Measurements from ENCODE around the gene STX12.
"Not testable (repeated sequence)": the region's sequence is repeated elsewhere in the genome, so short reads cannot be mapped to it uniquely, and the experiment has no call there.

Gene STX12

DNA sequence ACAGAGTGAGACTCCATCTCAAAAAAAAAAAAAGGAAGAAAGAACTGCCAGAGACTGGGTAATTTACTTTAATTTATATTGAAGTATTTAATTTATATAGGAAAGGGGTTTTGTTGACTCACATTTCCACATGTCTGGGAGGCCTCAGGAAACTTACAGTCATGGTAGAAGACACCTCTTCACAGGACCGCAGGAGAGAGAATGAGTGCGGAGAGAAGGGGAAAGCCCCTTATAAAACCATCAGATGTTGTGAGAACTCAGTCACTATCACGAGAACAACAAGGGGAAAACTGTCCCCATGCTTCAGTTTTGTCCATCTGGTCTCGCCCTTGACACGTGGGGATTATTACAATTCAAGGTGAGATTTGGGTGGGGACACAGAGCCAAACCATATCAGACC is 31.8 kb downstream of the STX12 start:
- Histone ChIP-seq H3K9me3 (replicated peaks in 1 of 2; ENCODE audit: control insufficient read depth in 2 of 2, insufficient read depth in 1 of 2, low read depth in 1 of 2, low read length in 2 of 2) (no peaks in the 10 kb centered on the region), H3K4me1 (ENCODE audit: control insufficient read depth in 2 of 2, insufficient read depth in 1 of 2, low read depth in 1 of 2, low read length in 2 of 2) (no peaks in the 10 kb centered on the region), H3K4me2 (ENCODE audit: insufficient read depth, low read length, poor library complexity, severe bottlenecking) (no peak overlapping the region)

DNA sequence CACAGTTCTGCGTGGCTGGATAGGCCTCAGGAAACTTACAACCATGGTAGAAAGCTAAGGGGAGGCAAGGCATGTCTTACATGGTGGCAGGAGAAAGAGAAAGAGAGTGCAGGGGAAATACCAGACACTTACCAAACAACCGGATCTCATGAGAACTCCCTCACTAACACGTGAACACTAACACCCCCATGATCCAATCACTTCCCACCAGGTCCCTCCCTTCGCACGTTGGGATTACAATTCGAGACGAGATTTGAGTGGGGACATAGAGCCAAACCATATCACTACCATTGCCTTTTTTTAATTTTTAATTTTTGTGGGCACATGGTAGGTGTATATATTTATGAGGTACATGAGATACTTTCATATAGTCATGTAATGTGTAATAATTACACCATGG is 33.7 kb downstream of the STX12 start:
- H4K91ac ChIP-seq (ENCODE audit: low read depth, low read length, poor library complexity): no peak overlapping the region
- no peak for DNase-seq (ENCODE audit: low spot score)
- no peaks in the 10 kb centered on the region for H3K79me1 ChIP-seq (ENCODE audit: low read depth, low read length)
- H3K9me3 ChIP-seq (replicated peaks in 1 of 2; ENCODE audit: control insufficient read depth in 2 of 2, insufficient read depth in 1 of 2, low read depth in 1 of 2, low read length in 2 of 2): no peaks in the 10 kb centered on the region
- H2AK5ac ChIP-seq (ENCODE audit: low read depth, low read length): no peak overlapping the region
- no peak overlapping the region for H2BK120ac ChIP-seq (ENCODE audit: low read depth, low read length)
- no peak overlapping the region for H3K18ac ChIP-seq (ENCODE audit: low read length)
- H2BK15ac ChIP-seq (ENCODE audit: low read length): no peak overlapping the region
- no peak overlapping the region for H3K4me3 ChIP-seq (ENCODE audit: low read length in 2 of 2)
- H4K8ac ChIP-seq (ENCODE audit: low read depth, low read length): no peak overlapping the region
- no peak overlapping the region for H3K4me2 ChIP-seq (ENCODE audit: insufficient read depth, low read length, poor library complexity, severe bottlenecking)
- no peak overlapping the region for H3K23ac ChIP-seq (ENCODE audit: low read depth, low read length, poor library complexity)
- H3K9ac ChIP-seq (ENCODE audit: low read depth, low read length, poor library complexity): no peak overlapping the region
- H3K14ac ChIP-seq (ENCODE audit: low read length): no peak overlapping the region
- H3K4me1 ChIP-seq (ENCODE audit: control insufficient read depth in 2 of 2, insufficient read depth in 1 of 2, low read depth in 1 of 2, low read length in 2 of 2): no peaks in the 10 kb centered on the region
- H3K27me3 ChIP-seq (ENCODE audit: control insufficient read depth in 3 of 3, insufficient read depth in 3 of 3, low read depth in 1 of 3, low read length in 3 of 3): no peaks in the 10 kb centered on the region
- WGBS, 2 donors (ENCODE audit: extremely low coverage in 2 of 2, insufficient read length in 2 of 2, insufficient replicate concordance in 1 of 2): no CpG with 5 or more reads among the region's 7 CpGs
- peaks cover 1 to 23% of the 10 kb centered on the region in 2 donors for H3K36me3 ChIP-seq (replicated peaks in 1 of 2; ENCODE audit: control insufficient read depth in 2 of 2, insufficient read depth in 2 of 2, low read length in 2 of 2)
- H2AFZ ChIP-seq (ENCODE audit: low read length): no peak overlapping the region
- H2BK5ac ChIP-seq (ENCODE audit: low read length): no peak overlapping the region
- H3K27ac ChIP-seq (replicated peaks; ENCODE audit: low read length): no peak overlapping the region
- no peak overlapping the region for H2BK12ac ChIP-seq (ENCODE audit: low read length)
- no peak overlapping the region for H3K4ac ChIP-seq (ENCODE audit: low read length)

More for the DNA sequence above, 31.8 kb downstream of the STX12 start:
- Histone ChIP-seq H3K18ac (ENCODE audit: low read length) (no peak overlapping the region), H3K14ac (ENCODE audit: low read length) (no peak overlapping the region), H3K27ac (replicated peaks; ENCODE audit: low read length) (no peak overlapping the region), H3K36me3 (replicated peaks in 1 of 2; ENCODE audit: control insufficient read depth in 2 of 2, insufficient read depth in 2 of 2, low read length in 2 of 2) (peaks cover 3 to 36% of the 10 kb centered on the region in 2 donors), H4K91ac (ENCODE audit: low read depth, low read length, poor library complexity) (no peak overlapping the region), H3K23ac (ENCODE audit: low read depth, low read length, poor library complexity) (no peak overlapping the region), H3K9ac (ENCODE audit: low read depth, low read length, poor library complexity) (no peak overlapping the region), H3K4me3 (ENCODE audit: low read length in 2 of 2) (no peak overlapping the region), H2BK15ac (ENCODE audit: low read length) (no peak overlapping the region), H2BK120ac (ENCODE audit: low read depth, low read length) (no peak overlapping the region), H2AK5ac (ENCODE audit: low read depth, low read length) (no peak overlapping the region), H2BK5ac (ENCODE audit: low read length) (no peak overlapping the region), H4K8ac (ENCODE audit: low read depth, low read length) (no peak overlapping the region), H3K79me1 (ENCODE audit: low read depth, low read length) (no peaks in the 10 kb centered on the region), H3K27me3 (ENCODE audit: control insufficient read depth in 3 of 3, insufficient read depth in 3 of 3, low read depth in 1 of 3, low read length in 3 of 3) (no peaks in the 10 kb centered on the region), H2BK12ac (ENCODE audit: low read length) (no peak overlapping the region), H2AFZ (ENCODE audit: low read length) (no peak overlapping the region), H3K4ac (ENCODE audit: low read length) (no peak overlapping the region)
- no CpG with 5 or more reads among the region's 5 CpGs for WGBS, 2 donors (ENCODE audit: extremely low coverage in 2 of 2, insufficient read length in 2 of 2, insufficient replicate concordance in 1 of 2)
- DNase-seq (ENCODE audit: low spot score): no peak

DNA sequence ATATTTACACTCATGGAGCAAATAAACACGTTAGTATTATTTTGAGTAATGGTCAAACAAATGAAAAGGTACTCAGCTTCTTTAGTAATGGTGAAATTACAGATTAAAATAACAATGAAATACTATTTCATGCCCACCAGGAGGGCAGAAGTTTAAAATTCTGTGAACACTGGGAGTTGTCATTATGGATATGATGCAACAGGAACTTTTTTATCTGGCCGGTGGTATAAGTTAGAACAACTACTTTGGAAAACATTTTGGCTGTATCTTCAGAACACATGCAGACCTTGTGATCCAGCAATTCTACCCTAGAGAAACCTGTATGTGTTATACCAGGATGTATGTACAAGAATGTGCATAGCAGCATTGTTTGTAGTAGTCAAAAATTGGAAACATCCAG is 34.4 kb downstream of the STX12 start:
- no CpG with 5 or more reads among the region's 2 CpGs for WGBS, 2 donors (ENCODE audit: extremely low coverage in 2 of 2, insufficient read length in 2 of 2, insufficient replicate concordance in 1 of 2)
- H2AK5ac ChIP-seq (ENCODE audit: low read depth, low read length): no peak overlapping the region
- H2BK120ac ChIP-seq (ENCODE audit: low read depth, low read length): no peak overlapping the region
- H4K91ac ChIP-seq (ENCODE audit: low read depth, low read length, poor library complexity): no peak overlapping the region
- no peak overlapping the region for H2BK15ac ChIP-seq (ENCODE audit: low read length)
- no peak overlapping the region for H3K4me3 ChIP-seq (ENCODE audit: low read length in 2 of 2)
- H3K36me3 ChIP-seq (replicated peaks in 1 of 2; ENCODE audit: control insufficient read depth in 2 of 2, insufficient read depth in 2 of 2, low read length in 2 of 2): peaks cover 1 to 20% of the 10 kb centered on the region in 2 donors
- H4K8ac ChIP-seq (ENCODE audit: low read depth, low read length): no peak overlapping the region
- H3K18ac ChIP-seq (ENCODE audit: low read length): no peak overlapping the region
- no peak overlapping the region for H3K4ac ChIP-seq (ENCODE audit: low read length)
- H3K79me1 ChIP-seq (ENCODE audit: low read depth, low read length): no peaks in the 10 kb centered on the region
- H3K9ac ChIP-seq (ENCODE audit: low read depth, low read length, poor library complexity): no peak overlapping the region
- no peak overlapping the region for H3K27ac ChIP-seq (replicated peaks; ENCODE audit: low read length)
- no peak overlapping the region for H2AFZ ChIP-seq (ENCODE audit: low read length)
- no peak for DNase-seq (ENCODE audit: low spot score)
- H3K27me3 ChIP-seq (ENCODE audit: control insufficient read depth in 3 of 3, insufficient read depth in 3 of 3, low read depth in 1 of 3, low read length in 3 of 3): no peaks in the 10 kb centered on the region
- H3K14ac ChIP-seq (ENCODE audit: low read length): no peak overlapping the region
- H3K23ac ChIP-seq (ENCODE audit: low read depth, low read length, poor library complexity): no peak overlapping the region
- H3K4me2 ChIP-seq (ENCODE audit: insufficient read depth, low read length, poor library complexity, severe bottlenecking): no peak overlapping the region
- H3K4me1 ChIP-seq (ENCODE audit: control insufficient read depth in 2 of 2, insufficient read depth in 1 of 2, low read depth in 1 of 2, low read length in 2 of 2): no peaks in the 10 kb centered on the region
- H3K9me3 ChIP-seq (replicated peaks in 1 of 2; ENCODE audit: control insufficient read depth in 2 of 2, insufficient read depth in 1 of 2, low read depth in 1 of 2, low read length in 2 of 2): no peaks in the 10 kb centered on the region
- H2BK5ac ChIP-seq (ENCODE audit: low read length): no peak overlapping the region
- no peak overlapping the region for H2BK12ac ChIP-seq (ENCODE audit: low read length)

DNA sequence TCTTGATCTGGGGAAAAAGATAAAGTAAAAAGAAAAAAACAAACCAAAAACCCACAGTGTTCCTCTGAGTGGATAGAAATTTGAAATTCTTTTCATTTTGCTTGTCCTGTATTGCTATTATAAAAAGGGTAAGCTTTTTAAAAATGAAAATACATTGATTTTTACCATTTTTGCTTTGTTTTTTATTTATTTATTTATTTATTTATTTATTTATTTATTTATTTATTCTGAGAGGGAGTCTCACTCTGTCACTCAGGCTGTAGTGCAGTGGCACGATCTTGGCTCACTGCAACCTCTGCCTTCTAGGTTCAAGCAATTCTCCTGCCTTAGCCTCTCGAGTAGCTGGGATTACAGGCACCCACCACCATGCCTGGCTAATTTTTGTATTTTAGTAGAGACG is 35.1 kb downstream of the STX12 start:
- not testable (repeated sequence) for H3K9ac ChIP-seq (ENCODE audit: low read depth, low read length, poor library complexity); H2AK5ac ChIP-seq (ENCODE audit: low read depth, low read length); H2BK15ac ChIP-seq (ENCODE audit: low read length); H2AFZ ChIP-seq (ENCODE audit: low read length); DNase-seq (ENCODE audit: low spot score); H2BK5ac ChIP-seq (ENCODE audit: low read length); H3K4me2 ChIP-seq (ENCODE audit: insufficient read depth, low read length, poor library complexity, severe bottlenecking); H3K4ac ChIP-seq (ENCODE audit: low read length); H3K27me3 ChIP-seq (ENCODE audit: control insufficient read depth in 3 of 3, insufficient read depth in 3 of 3, low read depth in 1 of 3, low read length in 3 of 3); H3K27ac ChIP-seq (replicated peaks; ENCODE audit: low read length); H4K91ac ChIP-seq (ENCODE audit: low read depth, low read length, poor library complexity); H3K4me3 ChIP-seq (ENCODE audit: low read length in 2 of 2); H3K79me1 ChIP-seq (ENCODE audit: low read depth, low read length); H2BK120ac ChIP-seq (ENCODE audit: low read depth, low read length); H3K4me1 ChIP-seq (ENCODE audit: control insufficient read depth in 2 of 2, insufficient read depth in 1 of 2, low read depth in 1 of 2, low read length in 2 of 2); H3K14ac ChIP-seq (ENCODE audit: low read length); H3K9me3 ChIP-seq (replicated peaks in 1 of 2; ENCODE audit: control insufficient read depth in 2 of 2, insufficient read depth in 1 of 2, low read depth in 1 of 2, low read length in 2 of 2); H3K23ac ChIP-seq (ENCODE audit: low read depth, low read length, poor library complexity); H2BK12ac ChIP-seq (ENCODE audit: low read length); H3K18ac ChIP-seq (ENCODE audit: low read length); H4K8ac ChIP-seq (ENCODE audit: low read depth, low read length)
- H3K36me3 ChIP-seq (replicated peaks in 1 of 2; ENCODE audit: control insufficient read depth in 2 of 2, insufficient read depth in 2 of 2, low read length in 2 of 2): peaks cover 1 to 18% of the 10 kb centered on the region in 2 donors
- no CpG with 5 or more reads among the region's 3 CpGs for WGBS, 2 donors (ENCODE audit: extremely low coverage in 2 of 2, insufficient read length in 2 of 2, insufficient replicate concordance in 1 of 2)
